Naive B cell (primary cell): ENCODE results near the gene NANOS3. TPM values are rescaled to one million over a fixed set of nuclear protein-coding genes. Genes with fewer than 3 reads are reported as not detected.
A peak's percentile ranks its signal among the peaks of the same experiment; 100 is the strongest.

Source experiments
- ATAC-seq, 2 donors: fragments of 150-1000 bp; cut with Tn5 transposase; 2 replicates each; pipeline ENCODE4 v1.10.0; 2021; ENCODE audit warnings: low read depth in 2 of 2, mild to moderate bottlenecking in 2 of 2, moderate library complexity in 2 of 2
- DNase-seq: peaks from one replicate; pipeline ENCODE4 v3.0.0; 2022
- H3K27ac Mint-ChIP-seq, 6 donors: one replicate each; pipeline ENCODE4 v1.8.0; 2020 to 2022; ENCODE audit warnings: mild to moderate bottlenecking in 6 of 6, mixed read lengths in 6 of 6, moderate library complexity in 5 of 6, inconsistent platforms in 2 of 6
- H3K27me3 Mint-ChIP-seq, 3 donors: one replicate each; pipeline ENCODE4 v1.8.0; 2021 to 2022; ENCODE audit warnings: mixed read lengths in 3 of 3, mild to moderate bottlenecking in 1 of 3
- H3K36me3 Mint-ChIP-seq, 2 donors: one replicate each; pipeline ENCODE4 v1.8.0; 2020 to 2022; ENCODE audit warnings: mixed read lengths in 2 of 2, inconsistent platforms in 1 of 2, mild to moderate bottlenecking in 1 of 2
- H3K4me1 Mint-ChIP-seq, 3 donors: one replicate each; pipeline ENCODE4 v1.8.0; 2020 to 2022; ENCODE audit warnings: mixed read lengths in 3 of 3, inconsistent platforms in 1 of 3, mild to moderate bottlenecking in 1 of 3, moderate library complexity in 1 of 3
- H3K4me3 Mint-ChIP-seq, 8 donors: one replicate each; pipeline ENCODE4 v1.8.0; 2020 to 2022; ENCODE audit warnings: mild to moderate bottlenecking in 8 of 8, mixed read lengths in 8 of 8, moderate library complexity in 8 of 8, inconsistent platforms in 2 of 8
- H3K9me3 Mint-ChIP-seq, 7 donors: one replicate each; pipeline ENCODE4 v1.8.0; 2020 to 2022; ENCODE audit warnings: mixed read lengths in 7 of 7, mild to moderate bottlenecking in 5 of 7, inconsistent platforms in 2 of 7, moderate library complexity in 1 of 7
- polyA plus RNA-seq, 6 donors: library from polyadenylated mRNA; unstranded; fragments of 300-500 nt; fragmentation: Illumina TruSeq; gene quantifications; one replicate each; pipeline ENCODE4 v1.2.3, GENCODE V29; 2021; ENCODE audit warnings: low read depth in 6 of 6

NANOS3 gene
- polyA plus RNA-seq, 6 donors from 2014 or later, result not detected

DNA sequence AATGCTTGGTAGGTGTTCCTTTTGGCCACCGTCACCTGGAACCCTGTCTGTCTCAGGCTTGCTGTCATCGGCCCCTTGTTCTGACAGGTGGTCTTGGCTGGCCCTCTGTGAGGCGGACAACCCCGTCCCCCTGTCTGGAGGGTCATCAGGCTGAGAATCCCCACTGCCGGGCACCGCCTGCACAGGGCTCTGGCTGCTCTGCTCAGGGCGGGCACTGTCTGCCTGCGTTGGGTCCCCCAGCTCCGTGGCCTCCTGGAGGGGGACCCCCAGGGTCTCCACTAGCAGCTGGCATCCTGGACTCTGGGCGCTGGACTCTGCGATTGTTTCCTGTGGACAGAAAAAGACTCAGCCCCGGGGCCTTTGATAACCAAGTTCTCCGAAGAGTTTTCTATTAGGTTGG, 13.2 kb downstream of the NANOS3 start:
- Mint-ChIP-seq H3K27me3 (peaks cover 0 to 5% (median 0%) of the 10 kb centered on the region in 3 donors), H3K4me1 (no peaks in the 10 kb centered on the region), H3K27ac (no peak overlapping the region), H3K9me3 (no peaks in the 10 kb centered on the region), H3K36me3 (no peaks in the 10 kb centered on the region), H3K4me3 (no peak overlapping the region)
- ATAC-seq, result no peak
- no peak for DNase-seq

DNA sequence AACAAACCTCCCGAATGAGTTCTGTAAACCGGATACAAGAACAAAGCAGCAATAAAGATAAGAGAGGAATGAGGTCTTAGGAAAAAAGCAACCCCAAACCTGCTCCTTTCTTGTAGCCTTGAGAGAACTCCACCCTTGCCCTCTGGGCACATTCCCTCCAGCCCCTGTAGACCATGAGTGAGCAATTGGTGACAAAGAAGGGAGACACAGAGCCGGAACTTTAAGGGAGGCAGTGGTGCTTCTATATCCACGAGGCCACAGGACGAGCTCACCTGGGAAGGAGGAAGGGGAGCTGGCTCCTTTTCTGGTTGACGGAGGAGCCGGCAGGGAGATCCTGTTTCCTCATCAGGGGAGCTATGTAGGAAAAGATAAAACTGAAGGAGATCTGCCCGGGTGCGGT, 15.9 kb downstream of the NANOS3 start:
- DNase-seq, result no peak
- Mint-ChIP-seq H3K27me3 (no peaks in the 10 kb centered on the region), H3K4me3 (no peak overlapping the region), H3K9me3 (no peaks in the 10 kb centered on the region), H3K4me1 (no peaks in the 10 kb centered on the region), H3K36me3 (no peaks in the 10 kb centered on the region), H3K27ac (no peak overlapping the region)
- no peak for ATAC-seq

DNA sequence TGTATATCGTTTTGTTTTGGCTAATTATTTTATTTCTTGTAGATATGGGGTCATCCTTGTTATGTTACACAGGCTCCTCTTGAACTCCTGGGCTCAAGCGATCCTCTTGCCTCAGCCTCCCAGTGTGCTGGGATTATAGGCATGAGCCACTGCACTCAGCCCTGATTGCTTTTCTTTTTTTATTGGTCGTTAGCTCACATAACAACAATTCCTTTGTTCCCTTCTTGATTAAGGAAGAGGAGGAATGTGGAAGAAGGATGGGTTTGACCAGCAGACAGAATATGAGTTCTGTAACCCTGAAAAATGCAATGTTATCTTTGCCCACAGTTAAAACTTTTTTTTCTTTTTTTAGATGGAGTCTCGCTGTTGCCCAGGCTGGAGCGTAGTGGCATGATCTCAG, 17.6 kb downstream of the NANOS3 start:
- no peak overlapping the region for H3K27ac Mint-ChIP-seq
- ATAC-seq (no peak), DNase-seq (no peak)
- no peaks in the 10 kb centered on the region for H3K36me3 Mint-ChIP-seq
- no peaks in the 10 kb centered on the region for H3K9me3 Mint-ChIP-seq
- H3K27me3 Mint-ChIP-seq, result no peaks in the 10 kb centered on the region
- H3K4me1 Mint-ChIP-seq, result no peaks in the 10 kb centered on the region
- no peak overlapping the region for H3K4me3 Mint-ChIP-seq

DNA sequence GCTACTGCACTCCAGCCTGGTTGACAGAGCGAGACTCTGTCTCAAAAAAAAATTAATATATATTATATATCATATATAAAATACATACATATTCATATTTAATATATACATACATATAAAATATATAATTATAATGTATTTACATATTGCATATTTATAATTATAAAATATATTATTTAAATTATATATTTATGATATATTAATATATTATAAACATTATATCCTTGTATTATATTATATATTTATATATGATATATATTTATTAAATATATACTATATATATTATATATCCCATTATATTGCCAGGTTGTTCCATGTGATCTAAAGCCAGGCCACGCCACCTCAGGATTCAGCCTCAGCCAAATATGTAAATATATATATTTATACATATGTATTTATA, 19.3 kb downstream of the NANOS3 start:
- ATAC-seq, result no peak
- H3K9me3 Mint-ChIP-seq, result no peaks in the 10 kb centered on the region
- DNase-seq, result no peak
- no peaks in the 10 kb centered on the region for H3K36me3 Mint-ChIP-seq
- no peak overlapping the region for H3K27ac Mint-ChIP-seq
- H3K4me1 Mint-ChIP-seq, result no peaks in the 10 kb centered on the region
- no peaks in the 10 kb centered on the region for H3K27me3 Mint-ChIP-seq
- no peak overlapping the region for H3K4me3 Mint-ChIP-seq

DNA sequence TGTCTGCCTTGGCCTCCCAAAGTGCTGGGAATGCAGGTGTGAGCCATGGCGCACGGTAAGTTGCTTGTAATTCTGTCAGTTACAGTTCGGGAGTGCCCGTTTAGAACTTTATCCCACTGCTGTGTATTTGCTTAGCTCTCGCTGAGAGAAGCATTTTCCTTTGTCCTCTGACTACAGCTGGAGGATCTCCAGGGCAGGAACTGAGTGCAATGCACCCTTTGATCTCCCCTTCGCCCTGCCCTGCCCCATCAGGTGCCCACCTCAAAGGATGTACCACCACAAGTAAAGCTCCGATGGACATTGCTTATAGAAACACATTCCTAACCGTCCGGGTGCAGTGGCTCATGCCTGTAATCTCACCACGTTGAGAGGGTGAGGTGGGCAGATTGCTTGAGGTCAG, 22.5 kb downstream of the NANOS3 start:
- no peaks in the 10 kb centered on the region for H3K27me3 Mint-ChIP-seq

DNA sequence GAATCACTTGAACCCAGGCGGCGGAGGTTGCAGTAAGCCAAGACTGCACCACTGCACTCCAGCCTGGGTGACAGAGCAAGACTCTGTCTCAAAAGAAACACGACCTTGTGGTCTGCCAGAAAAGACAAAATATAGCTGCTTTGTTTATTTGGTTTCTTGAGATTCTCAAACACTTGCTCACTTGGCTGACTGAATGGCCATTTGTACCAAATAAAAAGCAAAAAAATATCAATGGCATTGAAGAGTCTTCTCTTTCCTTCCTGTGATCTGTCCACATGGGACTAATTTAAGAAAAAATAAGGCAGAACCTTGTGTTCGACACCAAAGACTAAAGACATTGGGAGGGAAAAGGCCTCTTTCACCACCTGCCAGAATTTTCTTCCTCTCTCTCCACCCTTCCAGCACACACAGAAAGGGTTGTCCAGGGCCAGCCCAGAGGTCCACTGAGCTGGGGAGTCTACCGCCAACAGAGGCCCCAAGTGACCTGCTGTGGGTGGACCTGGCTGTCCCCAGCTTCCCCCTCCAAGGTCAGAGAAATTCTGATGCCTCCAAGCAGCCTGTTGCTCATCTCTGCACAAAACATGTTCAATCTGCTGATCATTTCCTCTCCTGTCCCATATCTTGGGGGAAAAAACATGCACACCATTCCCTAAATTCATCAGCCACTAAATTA, 23.1 kb downstream of the NANOS3 start:
- no peak for ATAC-seq
- DNase-seq, result no peak
- H3K36me3 Mint-ChIP-seq, result no peaks in the 10 kb centered on the region
- H3K27ac Mint-ChIP-seq, result no peak overlapping the region
- H3K4me1 Mint-ChIP-seq, result no peaks in the 10 kb centered on the region
- H3K9me3 Mint-ChIP-seq, result no peaks in the 10 kb centered on the region
- H3K4me3 Mint-ChIP-seq, result no peak overlapping the region
- H3K27me3 Mint-ChIP-seq, result no peaks in the 10 kb centered on the region

More for the DNA sequence above, 22.5 kb downstream of the NANOS3 start:
- H3K9me3 Mint-ChIP-seq, result no peaks in the 10 kb centered on the region
- H3K4me1 Mint-ChIP-seq, result no peaks in the 10 kb centered on the region
- no peak for ATAC-seq
- H3K36me3 Mint-ChIP-seq, result no peaks in the 10 kb centered on the region
- no peak overlapping the region for H3K4me3 Mint-ChIP-seq
- H3K27ac Mint-ChIP-seq, result no peak overlapping the region
- no peak for DNase-seq

DNA sequence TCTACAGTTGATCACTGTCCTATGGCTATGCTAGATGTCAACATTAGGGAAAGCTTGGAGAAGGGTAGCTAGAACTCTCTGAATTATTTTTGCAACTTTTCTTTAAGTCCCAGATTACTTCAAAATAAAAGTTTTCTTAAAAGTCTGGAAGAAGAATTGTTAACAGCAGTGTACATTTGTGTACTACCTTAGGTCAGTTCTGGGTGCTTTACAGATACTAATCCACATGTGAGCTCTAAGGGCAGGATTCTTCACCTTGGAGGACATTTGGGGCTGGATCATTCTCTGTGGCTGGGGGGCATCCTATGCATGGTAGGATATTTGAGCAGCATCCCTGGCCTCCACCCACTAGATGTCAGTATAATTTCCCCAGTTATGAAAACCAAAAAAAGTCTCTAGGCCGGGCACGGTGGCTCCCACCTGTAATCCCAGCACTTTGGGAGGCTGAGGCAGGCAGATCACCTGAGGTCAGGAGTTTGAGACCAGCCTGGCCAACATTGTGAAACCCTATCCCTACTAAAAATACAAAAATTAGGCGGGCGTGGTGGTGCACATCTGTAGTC, 26.1 kb downstream of the NANOS3 start:
- Mint-ChIP-seq H3K27ac (no peak overlapping the region), H3K27me3 (no peaks in the 10 kb centered on the region), H3K9me3 (no peaks in the 10 kb centered on the region), H3K4me1 (peaks cover 10 to 13% (median 12%) of the 10 kb centered on the region in 3 donors), H3K4me3 (peak overlapping the region in 1 of 8 donors; percentile 74), H3K36me3 (no peaks in the 10 kb centered on the region)
- no peak for DNase-seq
- ATAC-seq, result no peak

DNA sequence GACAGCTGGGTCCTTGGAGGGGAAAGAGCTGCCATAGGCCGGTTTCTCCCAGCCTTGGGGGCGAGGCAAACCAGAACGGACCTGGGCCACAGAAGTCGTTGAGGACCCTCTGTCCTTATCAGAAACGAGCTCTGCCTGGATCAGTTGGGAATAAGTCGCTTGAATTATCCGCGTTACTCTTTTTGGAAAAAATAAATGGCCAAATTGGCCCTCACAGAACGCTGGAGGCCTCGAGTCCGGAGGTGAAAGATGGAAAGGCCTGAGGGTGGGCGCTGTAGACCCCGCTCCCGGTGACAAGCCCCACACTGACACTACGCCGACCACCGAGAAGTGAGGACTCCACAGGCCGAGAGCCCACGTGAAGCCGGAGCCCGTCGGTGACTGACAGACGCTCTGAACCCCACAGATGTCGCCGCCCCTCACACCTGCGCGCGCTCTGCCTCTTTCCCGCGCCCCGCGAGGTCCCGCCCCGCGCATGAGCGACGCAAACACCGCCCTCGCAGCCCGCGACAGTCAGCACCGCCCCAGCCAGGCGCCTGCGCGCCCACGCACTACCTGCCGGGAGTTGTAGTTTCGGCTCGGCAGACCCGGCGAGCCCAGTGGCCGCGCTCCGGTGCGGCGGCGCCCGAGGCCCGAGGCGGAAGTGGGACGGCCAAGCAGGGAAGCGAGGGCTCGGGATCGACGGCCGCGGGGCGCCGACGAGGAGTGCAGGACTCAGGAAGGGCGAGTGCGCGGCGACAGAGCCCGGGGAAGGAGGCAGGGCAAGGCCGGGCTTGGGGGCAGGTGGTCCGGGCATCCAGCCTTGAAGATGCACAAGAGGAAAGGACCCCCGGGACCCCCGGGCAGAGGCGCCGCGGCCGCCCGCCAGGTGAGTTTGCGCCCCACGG, 28.9 kb downstream of the NANOS3 start, which contains the start of the genes BRME1 and CC2D1A:
TSS of gene BRME1 (minus strand) at position 484 of the 887 bp plus-strand sequence. CDS start 1,225 bp downstream, outside the sequence.
TSS of gene CC2D1A (plus strand) at position 568 of the 887 bp plus-strand sequence. CDS start at position 809, 241 bp downstream.
- H3K4me3 Mint-ChIP-seq, result peak within 1 kb of the TSS; percentile 84 to 94 (median 90)
- no peaks in the 10 kb centered on the region for H3K9me3 Mint-ChIP-seq
- DNase-seq (peak; percentile 93), ATAC-seq (peak; percentile 99)
- no peaks in the 10 kb centered on the region for H3K27me3 Mint-ChIP-seq
- no peaks in the 10 kb centered on the region for H3K36me3 Mint-ChIP-seq
- peaks cover 10 to 13% (median 12%) of the 10 kb centered on the region in 3 donors for H3K4me1 Mint-ChIP-seq
- H3K27ac Mint-ChIP-seq, result peak within 1 kb of the TSS; percentile 90 to 97 (median 96)

DNA sequence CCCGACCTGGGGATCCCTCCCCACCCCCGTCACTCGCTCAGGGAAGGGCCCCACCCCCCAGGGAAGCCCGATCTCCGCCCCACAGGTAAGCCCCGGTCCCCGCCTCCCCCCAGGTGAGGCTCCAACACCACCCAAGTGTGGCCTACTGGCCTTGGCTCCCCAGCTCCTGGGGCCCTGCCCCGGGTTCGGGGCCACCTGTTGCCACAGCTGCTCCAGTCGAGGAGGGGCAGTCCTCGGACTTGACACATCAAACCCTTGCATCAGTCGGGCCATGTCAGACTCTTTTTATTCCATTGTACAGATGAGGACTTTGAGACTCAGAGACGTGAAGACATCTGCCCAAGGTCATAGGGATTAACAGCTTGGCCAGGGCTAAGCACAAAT, 29.6 kb downstream of the NANOS3 start:
- Mint-ChIP-seq H3K4me3 (peak overlapping the region; percentile 74 to 91 (median 86)), H3K9me3 (no peaks in the 10 kb centered on the region), H3K27me3 (no peaks in the 10 kb centered on the region), H3K27ac (peak overlapping the region in 2 of 6 donors; percentile 20 to 90), H3K36me3 (no peaks in the 10 kb centered on the region), H3K4me1 (peaks cover 10 to 13% (median 12%) of the 10 kb centered on the region in 3 donors)
- ATAC-seq (peak; percentile 11 to 15), DNase-seq (no peak)

DNA sequence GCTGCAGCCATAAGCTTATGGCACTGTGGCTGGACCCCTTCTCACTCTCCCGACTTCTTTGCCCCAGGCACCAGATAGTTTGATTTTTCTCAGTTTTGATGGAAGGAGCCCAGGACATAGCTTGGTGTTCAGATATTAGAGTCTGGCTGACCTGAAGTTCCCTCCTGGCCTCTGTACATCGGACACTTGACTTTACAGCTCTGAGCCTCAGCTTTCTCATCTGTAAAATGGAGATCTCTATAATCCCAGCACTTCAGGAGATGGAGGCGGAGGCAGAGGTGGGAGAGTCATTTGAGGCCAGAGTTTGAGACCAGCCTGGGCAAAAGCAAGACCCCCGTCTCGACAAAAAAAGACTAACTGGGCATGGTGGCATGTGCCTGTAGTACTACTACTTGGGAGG, 30.0 kb downstream of the NANOS3 start:
- H3K27ac Mint-ChIP-seq, result peak overlapping the region in 1 of 6 donors; percentile 90

DNA sequence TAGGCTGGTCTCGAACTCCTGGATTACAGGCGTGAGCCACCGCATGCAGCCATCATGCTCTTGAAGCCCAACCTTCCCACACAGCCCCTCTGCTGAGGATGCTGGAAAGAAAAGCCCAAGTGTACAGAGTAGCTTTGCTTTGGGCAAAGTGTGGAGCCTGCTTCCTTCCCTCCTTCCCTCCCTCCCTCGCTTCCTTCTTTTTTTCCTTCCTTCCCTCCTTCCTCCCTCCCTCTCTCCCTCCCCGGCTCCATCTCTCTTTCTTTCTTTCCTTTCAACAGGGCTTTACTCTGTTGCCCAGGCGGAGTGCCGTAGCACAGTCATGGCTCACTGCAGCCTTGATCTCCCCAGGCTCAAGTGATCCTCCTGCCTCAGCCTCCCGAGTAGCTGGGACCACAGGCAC, 31.7 kb downstream of the NANOS3 start:
- Mint-ChIP-seq H3K4me3 (peak overlapping the region in 2 of 8 donors; percentile 15 to 67), H3K4me1 (peaks cover 10 to 13% (median 12%) of the 10 kb centered on the region in 3 donors), H3K27me3 (no peaks in the 10 kb centered on the region), H3K27ac (peak overlapping the region in 1 of 6 donors; percentile 81), H3K9me3 (no peaks in the 10 kb centered on the region), H3K36me3 (no peaks in the 10 kb centered on the region)
- ATAC-seq, result no peak
- DNase-seq, result no peak

More for the DNA sequence above, 30.0 kb downstream of the NANOS3 start:
- no peaks in the 10 kb centered on the region for H3K9me3 Mint-ChIP-seq
- ATAC-seq (no peak), DNase-seq (no peak)
- H3K4me1 Mint-ChIP-seq, result peaks cover 10 to 13% (median 12%) of the 10 kb centered on the region in 3 donors
- peak overlapping the region; percentile 74 to 91 (median 86) for H3K4me3 Mint-ChIP-seq
- no peaks in the 10 kb centered on the region for H3K36me3 Mint-ChIP-seq
- H3K27me3 Mint-ChIP-seq, result no peaks in the 10 kb centered on the region

DNA sequence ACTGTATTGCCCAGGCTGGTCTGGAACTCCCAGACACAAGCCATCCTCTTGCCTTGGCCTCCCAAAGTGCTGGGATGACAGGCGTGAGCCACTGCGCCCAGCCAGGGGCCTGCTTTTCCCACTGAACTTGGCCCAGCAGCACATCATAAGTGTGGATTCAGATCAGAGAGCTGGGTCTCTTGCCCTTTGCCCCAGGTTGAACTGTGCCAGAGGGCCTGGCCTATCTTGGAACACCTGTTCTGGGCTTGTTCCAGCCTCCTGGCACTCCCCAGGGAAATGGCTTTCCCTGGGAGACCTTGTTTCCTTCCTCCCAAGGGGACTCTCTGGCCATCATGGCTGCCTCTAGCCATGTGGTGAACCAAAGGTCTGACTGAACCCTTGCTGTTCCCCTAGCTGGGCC, 32.5 kb downstream of the NANOS3 start:
- DNase-seq (no peak), ATAC-seq (no peak)
- H3K27me3 Mint-ChIP-seq, result no peaks in the 10 kb centered on the region
- H3K27ac Mint-ChIP-seq, result no peak overlapping the region
- H3K36me3 Mint-ChIP-seq, result no peaks in the 10 kb centered on the region
- peaks cover 10 to 13% (median 12%) of the 10 kb centered on the region in 3 donors for H3K4me1 Mint-ChIP-seq
- peak overlapping the region in 1 of 8 donors; percentile 25 for H3K4me3 Mint-ChIP-seq
- H3K9me3 Mint-ChIP-seq, result no peaks in the 10 kb centered on the region

DNA sequence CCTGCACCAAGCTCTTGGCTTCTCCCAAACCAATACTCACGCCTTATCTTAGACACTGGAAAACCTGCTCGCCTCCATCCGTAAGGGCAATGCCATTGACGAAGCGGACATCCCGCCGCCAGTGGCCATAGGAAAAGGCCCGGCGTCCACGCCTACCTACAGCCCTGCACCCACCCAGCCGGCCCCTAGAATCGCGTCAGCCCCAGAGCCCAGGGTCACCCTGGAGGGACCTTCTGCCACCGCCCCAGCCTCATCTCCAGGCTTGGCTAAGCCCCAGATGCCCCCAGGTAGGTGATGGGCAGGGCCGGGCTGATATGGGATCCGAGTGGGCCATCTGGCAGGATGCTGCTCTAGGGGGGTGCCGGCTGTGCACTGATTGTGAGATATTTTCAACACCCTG, 36.4 kb downstream of the NANOS3 start:
- no peak for ATAC-seq

More for the DNA sequence above, 36.4 kb downstream of the NANOS3 start:
- Mint-ChIP-seq H3K36me3 (no peaks in the 10 kb centered on the region), H3K9me3 (no peaks in the 10 kb centered on the region), H3K4me3 (no peak overlapping the region), H3K27me3 (no peaks in the 10 kb centered on the region), H3K4me1 (no peaks in the 10 kb centered on the region), H3K27ac (no peak overlapping the region)
- DNase-seq, result no peak
